DMS79 (cell line): Measurements from ENCODE around the gene ROBO1.

ENCODE experiments used
- DNase-seq: peaks from one replicate; lab custom pipeline; 2025; lab: John Stamatoyannopoulos, UW

Gene ROBO1

DNA sequence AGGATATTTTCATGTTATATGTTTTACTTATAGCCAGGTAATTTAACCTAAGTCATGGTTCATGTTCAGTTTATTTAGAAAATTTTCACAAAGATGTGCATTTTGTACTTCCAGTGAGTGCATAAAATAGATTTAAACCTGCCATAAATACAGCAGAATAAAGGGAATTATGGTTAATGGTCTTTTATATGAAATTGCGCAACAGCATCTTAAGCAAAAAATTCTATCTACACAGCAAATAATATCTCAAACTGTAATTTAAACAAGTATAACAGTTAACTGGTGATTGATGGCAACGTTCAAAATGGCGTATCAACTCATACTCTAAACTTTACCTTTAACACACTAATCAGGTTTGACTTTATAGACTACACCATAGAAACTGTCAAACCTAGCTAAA, 97.6 kb downstream of the ROBO1 start:
- DNase-seq: no peak

- DNase-seq: no peak
Measured at GRCh38 chr3:79664455-79664854, 103.3 kb downstream of the ROBO1 start.

- DNase-seq: no peak
Measured at GRCh38 chr3:79661896-79662295, 105.9 kb downstream of the ROBO1 start.

DNA sequence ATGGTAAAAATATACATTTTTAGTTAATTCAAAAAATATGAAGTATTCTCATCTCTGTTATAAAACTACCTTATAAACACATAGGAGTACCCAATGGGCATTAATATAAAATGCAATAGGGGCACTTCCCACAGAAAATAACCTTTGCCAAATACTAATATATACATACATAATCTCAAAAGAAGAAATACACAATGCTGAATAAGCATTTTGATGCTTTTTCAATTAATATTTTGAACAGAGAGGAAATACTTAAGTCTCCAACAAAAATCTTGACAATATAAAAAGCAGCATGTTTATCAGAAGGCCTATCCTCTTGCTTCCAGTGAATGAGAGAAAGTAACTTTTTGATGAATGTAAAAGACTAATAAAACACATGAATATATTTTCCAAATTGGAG, 110.7 kb downstream of the ROBO1 start:
- no peak for DNase-seq

GRCh38 chr3:79654019-79654418, 113.8 kb downstream of the ROBO1 start:
- no peak for DNase-seq

DNA sequence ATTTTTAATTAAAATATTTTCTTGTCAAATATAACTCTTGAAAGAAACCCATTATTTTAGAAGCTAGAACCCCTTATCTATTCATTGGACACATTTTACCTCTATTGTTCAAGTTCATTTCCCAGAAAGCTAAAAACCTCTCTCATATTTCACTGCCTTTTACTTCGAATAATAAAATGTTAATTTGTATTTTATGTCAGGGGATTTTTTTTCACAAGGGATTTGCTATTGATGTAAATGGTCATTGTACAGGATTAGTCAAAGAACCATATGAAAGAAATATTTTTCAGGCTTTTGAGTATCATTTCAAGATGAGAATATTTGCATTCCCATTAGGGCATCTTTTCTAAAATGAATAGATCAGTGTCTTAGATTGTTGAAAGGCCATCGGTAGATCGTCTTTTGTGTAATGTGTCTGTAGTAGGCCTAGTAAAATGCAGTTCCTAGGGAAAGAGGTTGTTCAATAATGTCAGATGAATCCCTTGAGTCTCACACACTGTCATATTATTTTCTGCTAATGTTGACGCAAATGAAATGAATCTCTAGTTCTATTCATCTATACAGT, 114.5 kb downstream of the ROBO1 start:
- no peak for DNase-seq

GRCh38 chr3:79651536-79652065, 116.2 kb downstream of the ROBO1 start:
- no peak for DNase-seq

DNA sequence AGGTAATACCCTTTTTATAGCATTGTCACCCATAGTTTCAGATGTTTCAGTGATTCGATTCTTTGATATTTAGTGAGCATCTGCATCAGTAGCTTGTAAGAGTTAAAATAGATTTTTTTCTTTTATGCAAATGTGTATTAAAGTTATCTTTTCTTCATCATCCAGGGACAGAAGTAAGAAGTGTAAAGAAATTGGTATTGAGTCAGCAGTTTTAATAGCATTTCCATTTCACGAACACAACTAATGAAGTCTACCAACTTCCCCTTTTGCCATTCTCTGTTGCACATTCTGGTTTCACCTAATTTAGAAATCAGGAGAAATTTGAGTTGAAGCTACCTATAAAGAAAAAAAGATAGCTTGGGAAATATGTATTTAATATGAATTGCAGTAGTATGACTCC, 127.9 kb downstream of the ROBO1 start:
- DNase-seq: no peak

- DNase-seq: no peak
Measured at GRCh38 chr3:79636372-79636771, 131.4 kb downstream of the ROBO1 start.

- DNase-seq: no peak
Measured at GRCh38 chr3:79632842-79633241, 135.0 kb downstream of the ROBO1 start.

DNA sequence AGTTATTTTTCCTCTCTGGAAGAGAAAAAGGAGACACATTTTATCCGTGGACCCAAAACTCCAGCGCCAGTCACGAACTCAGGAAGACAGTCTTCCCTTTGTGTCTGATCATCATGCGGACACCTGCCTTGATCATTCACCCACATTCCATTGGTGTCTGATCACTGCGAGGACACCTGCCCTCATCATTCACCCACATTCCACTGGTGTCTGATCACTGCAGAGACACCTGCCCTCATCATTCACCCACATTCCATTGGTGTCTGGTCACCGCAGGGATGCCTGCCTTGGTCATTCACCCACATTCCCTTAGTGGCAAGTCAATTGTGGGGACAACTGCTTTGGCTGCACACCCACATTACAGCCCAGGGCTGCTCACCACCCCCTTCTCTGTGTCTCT, 148.9 kb downstream of the ROBO1 start:
- no peak for DNase-seq

DNA sequence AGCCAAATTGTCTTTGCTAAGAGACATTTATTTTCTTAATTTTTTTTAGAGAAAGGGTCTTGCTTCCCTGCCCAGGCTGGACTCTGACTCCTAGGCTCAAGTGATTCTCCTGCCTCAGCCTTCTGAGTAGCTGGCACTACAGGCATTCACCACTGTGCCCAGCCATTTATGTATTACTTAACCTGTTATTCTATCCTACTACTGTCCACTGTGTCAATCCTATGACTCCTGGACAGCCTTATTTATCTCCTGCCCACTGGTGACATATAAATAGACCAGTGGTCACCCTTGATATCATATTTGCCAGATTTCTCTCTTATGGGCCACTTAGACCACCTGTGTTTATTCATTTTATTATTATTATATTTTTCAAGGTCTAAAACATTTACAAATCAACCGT, 161.4 kb downstream of the ROBO1 start:
- DNase-seq: no peak

- no peak for DNase-seq
Measured at GRCh38 chr3:79604681-79605080, 163.1 kb downstream of the ROBO1 start.

GRCh38 chr3:79602385-79602784, 165.4 kb downstream of the ROBO1 start:
- DNase-seq: no peak

- no peak for DNase-seq
Measured at GRCh38 chr3:79598594-79598993, 169.2 kb downstream of the ROBO1 start.

DNA sequence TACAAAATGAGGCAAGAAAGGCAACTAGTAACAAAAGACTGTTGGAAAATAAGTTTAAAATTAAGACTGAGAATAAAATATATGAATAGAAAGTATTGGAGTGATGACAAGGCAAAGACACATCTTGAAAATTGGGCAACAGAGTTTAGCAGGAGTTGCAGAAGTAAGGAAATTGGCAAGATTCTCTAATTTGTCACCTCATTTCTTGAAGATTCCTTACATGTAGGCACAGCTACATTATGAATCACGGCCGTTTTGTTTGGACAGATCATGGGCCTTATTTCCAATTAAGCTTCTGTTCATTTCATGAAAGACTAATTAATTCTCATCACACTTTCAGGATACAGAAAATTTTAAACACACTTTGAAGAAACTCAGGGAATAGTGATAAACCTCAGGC, 170.1 kb downstream of the ROBO1 start:
- DNase-seq: no peak

DNA sequence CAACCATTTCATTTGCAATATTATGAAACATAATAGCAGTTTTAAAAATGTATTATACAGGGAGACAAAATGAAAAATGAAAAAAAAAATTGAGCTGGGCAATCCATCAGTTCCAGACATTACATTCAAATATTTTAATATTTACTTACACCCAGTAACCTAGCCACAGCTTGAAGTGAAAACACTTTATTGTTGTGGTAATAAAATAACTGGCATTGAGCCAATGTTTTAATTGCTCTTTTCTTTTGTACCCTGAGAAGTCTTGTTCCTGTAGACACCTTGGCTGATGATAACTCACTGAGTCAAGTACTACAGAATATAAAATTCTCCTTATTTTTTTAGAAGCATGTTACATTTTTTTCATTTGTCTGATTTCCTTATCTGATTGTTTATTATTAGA, 180.6 kb downstream of the ROBO1 start:
- no peak for DNase-seq

DNA sequence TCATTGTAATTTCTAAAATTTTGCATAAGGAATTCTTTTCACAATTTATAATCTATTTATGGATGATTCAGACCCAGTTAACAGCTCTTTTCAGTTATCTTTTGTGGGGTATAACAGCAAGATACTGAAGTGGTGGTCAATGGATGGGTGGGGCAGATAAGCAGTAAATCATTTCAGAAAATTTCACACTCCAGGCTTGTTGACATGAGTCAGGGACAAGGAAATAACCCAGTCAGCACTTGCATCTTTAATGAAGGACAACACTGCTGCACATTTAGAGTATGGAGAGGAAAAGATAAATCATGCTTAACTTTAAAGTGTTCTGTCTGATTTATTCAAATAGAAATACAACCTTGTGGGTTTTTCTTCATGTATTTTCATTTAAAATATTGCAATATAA, 181.6 kb downstream of the ROBO1 start:
- no peak for DNase-seq

DNA sequence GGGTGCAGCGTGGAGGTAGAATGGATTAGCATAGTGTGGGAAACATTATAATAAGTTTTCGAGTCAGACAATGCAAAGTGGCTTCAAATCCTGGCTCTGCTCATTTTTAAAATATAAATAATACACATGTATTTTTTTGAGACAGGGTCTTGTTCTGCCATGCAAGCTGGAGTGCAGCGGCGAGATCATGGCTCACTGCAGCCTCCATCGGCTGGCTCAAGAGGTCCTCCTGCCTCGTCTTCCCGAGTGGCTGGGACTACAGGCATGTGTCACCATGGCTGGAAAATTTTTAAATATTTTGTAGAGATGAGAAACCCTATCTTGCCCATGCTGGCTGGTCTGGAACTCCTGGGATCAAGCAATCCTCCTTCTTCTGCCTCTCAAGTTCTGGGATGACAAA, 194.9 kb downstream of the ROBO1 start:
- no peak for DNase-seq

DNA sequence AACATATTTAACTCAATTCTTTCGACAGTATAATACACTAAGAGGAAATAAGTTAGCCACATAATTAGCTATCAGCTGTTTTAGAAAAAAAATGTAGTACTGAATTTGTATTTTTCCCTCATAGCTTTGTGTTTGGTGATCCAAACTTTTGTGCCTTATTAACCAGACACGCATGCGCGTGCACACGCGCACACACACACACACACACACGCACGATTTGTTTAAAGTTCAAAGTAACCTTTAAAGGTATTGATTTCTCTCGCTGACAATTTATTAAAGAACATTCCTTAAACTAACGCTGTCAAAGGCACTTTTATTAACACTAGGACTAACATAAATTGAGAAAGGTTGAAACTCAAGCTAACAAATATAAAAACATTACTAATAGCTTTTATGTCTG, 198.9 kb downstream of the ROBO1 start:
- no peak for DNase-seq

DNA sequence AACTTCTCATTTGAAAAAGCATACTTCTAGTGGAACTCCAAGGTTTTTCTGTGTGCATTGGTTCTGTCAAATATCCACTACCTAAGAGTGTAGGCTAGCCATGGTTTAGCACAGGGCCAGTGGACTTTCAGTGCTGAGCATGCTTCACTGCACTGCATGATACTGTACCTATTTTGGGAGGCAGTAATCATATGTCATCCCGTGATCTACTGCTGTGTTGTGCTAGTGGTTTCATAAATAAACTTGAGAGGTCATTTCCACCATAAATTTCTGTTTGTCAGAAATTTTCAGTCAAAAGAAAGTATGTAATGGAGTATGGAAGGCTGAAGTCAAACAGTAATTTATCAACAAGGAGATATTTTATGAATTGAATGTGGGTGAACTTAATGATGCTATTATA, 203.6 kb downstream of the ROBO1 start:
- DNase-seq: no peak

DNA sequence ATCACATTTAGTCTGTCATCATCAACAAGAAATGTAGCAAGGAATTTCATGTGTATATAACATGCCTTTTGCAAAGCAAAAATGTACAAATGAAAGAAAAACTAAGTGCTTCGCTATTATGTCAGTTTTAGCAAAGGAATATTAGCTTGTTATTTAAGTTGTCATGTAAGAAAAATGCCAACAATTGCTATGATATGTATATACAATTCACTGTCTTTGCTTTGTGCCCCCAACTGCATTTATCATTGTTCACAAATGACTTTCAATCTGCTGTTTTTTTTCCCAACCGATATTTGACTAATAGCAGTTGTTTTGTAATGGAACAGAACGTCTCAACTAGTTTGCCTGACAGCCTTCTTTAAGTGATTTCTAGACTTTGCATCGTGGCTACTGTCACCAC, 207.1 kb downstream of the ROBO1 start:
- no peak for DNase-seq

- DNase-seq: no peak
Measured at GRCh38 chr3:79558943-79559342, 208.9 kb downstream of the ROBO1 start.

- DNase-seq: no peak
Measured at GRCh38 chr3:79555655-79556054, 212.1 kb downstream of the ROBO1 start.

GRCh38 chr3:79551997-79552396, 215.8 kb downstream of the ROBO1 start:
- no peak for DNase-seq
